AML-193 (cell line): ENCODE data around the gene WDFY2.

Experiments used
- DNase-seq, 2 experiments: peaks; one replicate each; lab custom pipeline; 2025; lab: John Stamatoyannopoulos, UW

The WDFY2 gene

GRCh38 chr13:51739027-51739764 is 154.9 kb downstream of the WDFY2 start:
- DNase-seq, result no peak

- DNase-seq, result no peak
Observed at GRCh38 chr13:51740698-51741097, 156.4 kb downstream of the WDFY2 start.

- no peak for DNase-seq
Observed at GRCh38 chr13:51742031-51742430, 157.8 kb downstream of the WDFY2 start.

- DNase-seq, result no peak
Observed at GRCh38 chr13:51742611-51743010, 158.3 kb downstream of the WDFY2 start.

GRCh38 chr13:51745243-51745642 is 161.0 kb downstream of the WDFY2 start:
- no peak for DNase-seq

GRCh38 chr13:51746802-51747201 is 162.5 kb downstream of the WDFY2 start:
- DNase-seq, result no peak

GRCh38 chr13:51747438-51748434 is 163.5 kb downstream of the WDFY2 start:
- DNase-seq, result no peak

- DNase-seq, result no peak
Observed at GRCh38 chr13:51756651-51757050, 172.4 kb downstream of the WDFY2 start.

GRCh38 chr13:51758691-51759090 is 174.4 kb downstream of the WDFY2 start:
- DNase-seq, result no peak

- DNase-seq, result no peak
Observed at GRCh38 chr13:51759240-51759639, 175.0 kb downstream of the WDFY2 start.

GRCh38 chr13:51760592-51760991 is 176.3 kb downstream of the WDFY2 start:
- no peak for DNase-seq

GRCh38 chr13:51761643-51762350 is 177.5 kb downstream of the WDFY2 start:
- DNase-seq, result no peak

- DNase-seq, result no peak
Observed at GRCh38 chr13:51763486-51763885, 179.2 kb downstream of the WDFY2 start.

- DNase-seq, result no peak
Observed at GRCh38 chr13:51764184-51765141, 180.2 kb downstream of the WDFY2 start.

- DNase-seq, result no peak
Observed at GRCh38 chr13:51765142-51765515, 180.9 kb downstream of the WDFY2 start.

GRCh38 chr13:51767100-51767499 is 182.8 kb downstream of the WDFY2 start:
- DNase-seq, result peak; percentile 30 to 31

- no peak for DNase-seq
Observed at GRCh38 chr13:51768378-51768921, 184.2 kb downstream of the WDFY2 start.

- DNase-seq, result no peak
Observed at GRCh38 chr13:51768976-51769375, 184.7 kb downstream of the WDFY2 start.

- no peak for DNase-seq
Observed at GRCh38 chr13:51769455-51770127, 185.3 kb downstream of the WDFY2 start.

GRCh38 chr13:51770160-51770559 is 185.9 kb downstream of the WDFY2 start:
- DNase-seq, result no peak
